PC-3 (cell line): ENCODE results near the gene PTPRN. TPM values are rescaled to one million over a fixed set of nuclear protein-coding genes. Genes with fewer than 3 reads are reported as not detected.

ENCODE experiments used
- ATAC-seq: fragments of 200-7000 bp; cut with Tn5 transposase; 2 replicates; pipeline ENCODE4 v1.9.1; 2020; ENCODE audit warnings: mild to moderate bottlenecking, moderate library complexity
- BruUV-seq: library from RNA; stranded (reverse); fragments of 400-500 nt; replicated peaks from 2 replicates; lab custom pipeline; 2021; lab: Mats Ljungman, UMichigan
- CTCF ChIA-PET: fragments of 300-600 bp; sonication (Branson Sonifier 250); formaldehyde crosslinking; loops from one replicate; lab custom pipeline; 2022; ENCODE audit warnings: antibody characterized with exemption; lab: Charles Lee
- POLR2A ChIA-PET: fragments of 300-600 bp; sonication (Branson Sonifier 250); formaldehyde crosslinking; loops from one replicate; lab custom pipeline; 2022; ENCODE audit warnings: antibody characterized with exemption; ENCODE audit not compliant: unreplicated experiment; lab: Charles Lee
- DNase-seq: peaks from one replicate; pipeline ENCODE4 v3.0.0-alpha.2; 2015
- H2AFZ ChIP-seq: fragments of 300-600 bp; sonication (generic); 2 replicates; pipeline ENCODE4 v1.6.0; 2016; ENCODE audit warnings: antibody characterized with exemption, low read length
- H3F3A ChIP-seq: fragments of 300-600 bp; sonication (generic); one replicate; pipeline ENCODE4 v1.6.0; 2017; ENCODE audit warnings: antibody characterized with exemption, low read length, control low read depth, mild to moderate bottlenecking; ENCODE audit not compliant: unreplicated experiment
- H3K27ac ChIP-seq: fragments of 300-600 bp; sonication (generic); 2 replicates; pipeline ENCODE4 v1.5.1; 2016; ENCODE audit warnings: mild to moderate bottlenecking, low read length
- H3K27me3 ChIP-seq: fragments of 300-600 bp; sonication (generic); 2 replicates; pipeline ENCODE4 v1.6.1; 2016; ENCODE audit warnings: low read length, mixed read lengths
- H3K36me3 ChIP-seq: fragments of 300-600 bp; sonication (generic); 2 replicates; pipeline ENCODE4 v1.6.1; 2016; ENCODE audit warnings: low read depth, mixed run types, low read length, mixed read lengths
- H3K4me1 ChIP-seq: fragments of 300-600 bp; sonication (generic); 2 replicates; pipeline ENCODE4 v1.5.1; 2016; ENCODE audit warnings: low read length; ENCODE audit not compliant: insufficient read depth
- H3K4me2 ChIP-seq: fragments of 300-600 bp; sonication (generic); 2 replicates; pipeline ENCODE4 v1.6.0; 2016; ENCODE audit warnings: low read length
- H3K4me3 ChIP-seq: fragments of 300-600 bp; sonication (generic); 2 replicates; pipeline ENCODE4 v1.5.1; 2016; ENCODE audit warnings: mild to moderate bottlenecking, low read length, mixed read lengths
- H3K79me2 ChIP-seq: fragments of 300-600 bp; sonication (generic); 2 replicates; pipeline ENCODE4 v1.6.1; 2017; ENCODE audit warnings: low read length, mixed read lengths
- H3K9ac ChIP-seq: fragments of 300-600 bp; sonication (generic); 2 replicates; pipeline ENCODE4 v1.6.0; 2016; ENCODE audit warnings: mild to moderate bottlenecking, low read length
- H3K9me2 ChIP-seq: fragments of 300-600 bp; sonication (generic); replicated peaks from 2 replicates; pipeline ENCODE4 v1.6.1; 2016; ENCODE audit warnings: mixed run types, low read length, mixed read lengths
- H3K9me3 ChIP-seq: fragments of 300-600 bp; sonication (generic); 2 replicates; pipeline ENCODE4 v1.6.1; 2016; ENCODE audit warnings: low read length, mixed read lengths
- H4K20me1 ChIP-seq: fragments of 300-600 bp; sonication (generic); 2 replicates; pipeline ENCODE4 v1.6.1; 2016; ENCODE audit warnings: low read length, mixed read lengths
- CTCF ChIP-seq: fragments of 300-600 bp; sonication (generic); conservative IDR thresholded peaks from 2 replicates; pipeline ENCODE4 v1.5.1; 2017; ENCODE audit warnings: antibody characterized with exemption, low read depth, mild to moderate bottlenecking, low read length
- EZH2 ChIP-seq: fragments of 300-600 bp; sonication (generic); IDR thresholded peaks from one replicate; pipeline ENCODE4 v1.6.1; 2017; ENCODE audit warnings: antibody characterized with exemption, mild to moderate bottlenecking, low read length; ENCODE audit not compliant: unreplicated experiment
- EZH2phosphoT487 ChIP-seq: fragments of 300-600 bp; sonication (generic); IDR thresholded peaks from 2 replicates; pipeline ENCODE4 v1.6.1; 2018; ENCODE audit warnings: mild to moderate bottlenecking, antibody characterized with exemption, low read length, borderline replicate concordance
- intact Hi-C: fragments of 100-400 bp; cut with micrococcal nuclease; formaldehyde crosslinking; loops from 2 replicates; pipeline ENCODE4 v1.9.0; 2023
- total RNA-seq: library from RNA; depleted of rRNA; stranded (reverse); fragments of >200 nt; gene quantifications from 2 replicates; pipeline ENCODE4 v1.2.3, GENCODE V29; 2014

The PTPRN gene
- total RNA-seq, 1 experiment from 2014 or later, result 0.07 TPM

GRCh38 chr2:219273937-219274336 lies 35.3 kb downstream of the PTPRN start:
- Histone ChIP-seq H3K79me2 (no peaks in the 10 kb centered on the region), H2AFZ (peak overlapping the region; percentile 30; the same call in 1 of the 2 replicates), H3F3A (no peaks in the 10 kb centered on the region), H3K9me3 (no peaks in the 10 kb centered on the region), H3K4me2 (peak overlapping the region; percentile 76), H4K20me1 (no peaks in the 10 kb centered on the region), H3K27ac (peak overlapping the region; percentile 86), H3K4me3 (peak overlapping the region; percentile 47), H3K27me3 (no peaks in the 10 kb centered on the region), H3K9ac (peak overlapping the region; percentile 59), H3K9me2 (no peaks in the 10 kb centered on the region), H3K4me1 (peaks cover 34% of the 10 kb centered on the region), H3K36me3 (no peaks in the 10 kb centered on the region)
- intact Hi-C loops, result loop anchor here (2.0 kb wide), 1 partner anchor 25 kb away; no protein-coding TSS in a partner anchor
- no TSS peak for BruUV-seq
- ATAC-seq (peak; percentile 74), DNase-seq (peak; percentile 92)
- no peak for TF ChIP-seq EZH2
- TF ChIP-seq CTCF, result no peak
- no peak for TF ChIP-seq EZH2phosphoT487
- CTCF ChIA-PET, result interaction anchor here (0.9 to 1.1 kb wide), 3 partner anchors 21 to 56 kb away, joined by 3 to 9 read pairs (median 4); partner anchors contain the start of gene GLB1L
- POLR2A ChIA-PET, result interaction anchor here (0.5 to 1.1 kb wide), 3 partner anchors 20 to 44 kb away, joined by 6 to 10 read pairs (median 9); partner anchors contain the start of genes ANKZF1, ATG9A, TUBA4A and TUBA4B

GRCh38 chr2:219272995-219273394 lies 36.2 kb downstream of the PTPRN start:
- Histone ChIP-seq H3K79me2 (no peaks in the 10 kb centered on the region), H3K4me1 (peaks cover 26% of the 10 kb centered on the region), H4K20me1 (no peaks in the 10 kb centered on the region), H3K9me3 (no peaks in the 10 kb centered on the region), H3K27me3 (no peaks in the 10 kb centered on the region), H3F3A (no peaks in the 10 kb centered on the region), H3K27ac (no peak overlapping the region), H2AFZ (no peak overlapping the region), H3K4me3 (no peak overlapping the region), H3K36me3 (no peaks in the 10 kb centered on the region), H3K9me2 (no peaks in the 10 kb centered on the region), H3K4me2 (no peak overlapping the region), H3K9ac (no peak overlapping the region)
- DNase-seq (peak; percentile 13), ATAC-seq (no peak)
- BruUV-seq, result no TSS peak
- intact Hi-C loops, result no loop called here
- POLR2A ChIA-PET, result no interaction called here
- CTCF ChIA-PET, result no interaction called here
- TF ChIP-seq CTCF, result no peak
- no peak for TF ChIP-seq EZH2phosphoT487
- TF ChIP-seq EZH2, result no peak

- POLR2A ChIA-PET, result no interaction called here
- Histone ChIP-seq H3K4me3 (no peak overlapping the region), H3K9me3 (no peaks in the 10 kb centered on the region), H3K27ac (no peak overlapping the region), H4K20me1 (no peaks in the 10 kb centered on the region), H3K4me2 (no peak overlapping the region), H2AFZ (no peak overlapping the region), H3K36me3 (no peaks in the 10 kb centered on the region), H3K9ac (no peak overlapping the region), H3K27me3 (no peaks in the 10 kb centered on the region), H3K4me1 (peaks cover 20% of the 10 kb centered on the region), H3K79me2 (no peaks in the 10 kb centered on the region), H3F3A (no peaks in the 10 kb centered on the region), H3K9me2 (no peaks in the 10 kb centered on the region)
- ATAC-seq, result no peak
- no TSS peak for BruUV-seq
- TF ChIP-seq CTCF, result no peak
- no peak for TF ChIP-seq EZH2
- no peak for TF ChIP-seq EZH2phosphoT487
- intact Hi-C loops, result no loop called here
- no peak for DNase-seq
- CTCF ChIA-PET, result no interaction called here
These were observed 36.8 kb downstream of the PTPRN start for GRCh38 chr2:219272356-219272755.
